Measurements from ENCODE around the gene AGMAT. TPM values are rescaled to one million over a fixed set of nuclear protein-coding genes. Genes with fewer than 3 reads are reported as not detected.

The AGMAT gene
- total and polyA plus RNA-seq, 2 of the 13 experiments (the other 11 are each of a cell fraction or from before 2014, with no cell fraction given): 59.1 to 174 TPM

DNA sequence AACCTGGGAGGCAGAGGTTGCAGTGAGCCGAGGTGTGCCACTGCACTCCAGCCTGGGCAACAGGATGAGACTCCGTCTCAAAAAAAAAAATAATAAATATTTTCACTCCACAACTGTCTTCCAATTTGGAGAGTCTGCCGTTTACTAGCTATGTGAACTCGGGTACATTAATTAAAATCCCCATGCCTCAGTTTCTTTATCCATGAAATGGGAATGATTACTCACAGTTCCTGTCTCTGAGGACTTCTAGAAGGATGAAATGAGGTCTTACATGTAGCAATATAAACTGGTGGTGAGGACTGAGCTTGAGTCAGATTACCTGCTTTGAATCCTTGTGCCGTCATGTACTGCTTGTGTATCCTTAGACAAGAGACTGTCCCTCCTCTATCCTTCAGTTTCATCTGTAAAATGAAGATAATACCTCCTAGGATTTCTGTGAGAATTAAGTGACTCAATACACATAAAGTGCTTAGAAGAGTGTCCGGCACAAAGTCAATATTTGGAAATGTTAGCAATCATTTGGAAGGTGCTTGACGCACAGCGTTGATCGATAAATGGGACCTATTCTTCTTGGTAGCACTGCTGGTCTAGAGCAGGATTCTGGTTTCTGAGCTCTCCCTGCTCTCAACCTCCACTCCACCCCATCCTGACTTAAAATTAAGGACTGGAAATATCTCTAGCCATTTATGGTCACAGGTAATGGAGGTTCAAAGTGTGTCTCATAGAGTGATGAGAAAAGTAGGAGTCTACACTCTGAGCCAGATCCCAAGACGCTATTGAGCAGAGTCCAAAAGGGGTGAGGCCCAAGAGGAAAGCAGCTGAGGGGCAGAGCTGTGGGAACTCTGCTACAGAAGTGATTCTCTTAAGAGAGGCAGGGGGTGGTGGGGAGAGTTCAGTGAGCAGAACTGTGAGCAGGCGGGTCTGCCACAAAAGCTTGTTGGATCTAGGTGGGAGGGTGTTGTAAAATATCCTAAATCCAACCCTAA, 20.8 kb upstream of the AGMAT start:
- ChIA-PET CTCF (ENCODE audit: low intra/inter-chr PET ratio, low total read pairs) (no interaction called here), POLR2A (interaction anchor here (0.6 to 7.6 kb wide), 5 partner anchors 10 to 79 kb away, joined by 3 to 188 read pairs (median 4); partner anchors contain the start of genes DDI2 and DNAJC16)
- peak; percentile 14; the same call in 2 of the 3 replicates for ATAC-seq
- in situ Hi-C loops (cut with HindIII; ENCODE audit: extremely low pct_ligation_motif_present, low pct_unique_long_range_greater_than_20kb): no loop called here
- H3K4me3 ChIP-seq (replicated peaks in 1 of 3; ENCODE audit: insufficient read depth in 1 of 3, low read depth in 2 of 3, low read length in 3 of 3): no peak overlapping the region; a peak in 2 of 6 replicates
- H3K79me2 ChIP-seq (ENCODE audit: insufficient read depth, low read length): no peaks in the 10 kb centered on the region
- 1% methylated on average over 11 of the region's 11 CpGs for WGBS (ENCODE audit: low lambda C conversion rate)
- no peaks in the 10 kb centered on the region for H3K9me3 ChIP-seq (ENCODE audit: low read length)
- H4K20me1 ChIP-seq (ENCODE audit: insufficient read depth, low read length): no peaks in the 10 kb centered on the region
- peak; percentile 72 for DNase-seq (ENCODE audit: low spot score)
- H3K4me2 ChIP-seq (ENCODE audit: low read depth, low read length): peak overlapping the region; percentile 95
- peaks cover 69% of the 10 kb centered on the region for H3K4me1 ChIP-seq (ENCODE audit: insufficient read depth, low read length)
- H3K27me3 ChIP-seq (ENCODE audit: control insufficient read depth in 1 of 2, insufficient read depth in 2 of 2, low read length in 2 of 2): no peaks in the 10 kb centered on the region; a peak in 1 of 5 replicates
- BruUV-seq (replicated peaks): no TSS peak
- no peak overlapping the region for H2AFZ ChIP-seq (ENCODE audit: low read length)
- no peak for FAIRE-seq
- H3K36me3 ChIP-seq (replicated peaks in 1 of 2; ENCODE audit: control insufficient read depth in 1 of 2, insufficient read depth in 2 of 2, low read length in 2 of 2): no peaks in the 10 kb centered on the region
- no peak overlapping the region for H3K9ac ChIP-seq (ENCODE audit: insufficient read depth, low read depth, low read length)
- intact Hi-C loops (cut with micrococcal nuclease; ENCODE audit: unreplicated experiment): loop anchor here (1.0 to 10.0 kb wide), 2 partner anchors 12 to 81 kb away; partner anchors contain the start of genes CASP9, DDI2 and DNAJC16
- H3K27ac ChIP-seq (ENCODE audit: extremely low read length, insufficient read depth, low read length): peak overlapping the region; percentile 14
- TF ChIP-seq GATAD2A (CRISPR knock-in tag; IDR thresholded peaks at IDR 0.05): peak; percentile 95
- TF ChIP-seq, protein P1, sequence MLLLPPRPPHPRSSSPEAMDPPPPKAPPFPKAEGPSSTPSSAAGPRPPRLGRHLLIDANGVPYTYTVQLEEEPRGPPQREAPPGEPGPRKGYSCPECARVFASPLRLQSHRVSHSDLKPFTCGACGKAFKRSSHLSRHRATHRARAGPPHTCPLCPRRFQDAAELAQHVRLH (CRISPR knock-in tag; IDR thresholded peaks at IDR 0.05; ENCODE audit: borderline replicate concordance, low read depth): 0 out of 2 replicates have a peak, but pooled peaks have one; percentile 36
- TF ChIP-seq TEAD3 (CRISPR knock-in tag; optimal IDR thresholded peaks at IDR 0.05; ENCODE audit: borderline replicate concordance): peak; percentile 33
- TF ChIP-seq SNRNP70 (IDR thresholded peaks at IDR 0.05; ENCODE audit: low read depth, low read length): no peak
- TF ChIP-seq MYNN (CRISPR knock-in tag; IDR thresholded peaks at IDR 0.05; ENCODE audit: low read depth): no peak
- TF ChIP-seq IKZF4 (CRISPR knock-in tag; IDR thresholded peaks at IDR 0.05; ENCODE audit: borderline replicate concordance, low read depth, not compliant biosample characterization): no peak
- peak; percentile 77; the same call in 1 of the 2 replicates for TF ChIP-seq KAT2B (IDR thresholded peaks at IDR 0.05; ENCODE audit: borderline replicate concordance, low read depth, low read length)
- peak; percentile 43; the same call in 1 of the 2 replicates for TF ChIP-seq FOXJ3 (CRISPR knock-in tag; IDR thresholded peaks at IDR 0.05; ENCODE audit: borderline replicate concordance)
- TF ChIP-seq MTF1 (CRISPR knock-in tag; IDR thresholded peaks at IDR 0.05): no peak
- TF ChIP-seq NCOA2 (CRISPR knock-in tag; IDR thresholded peaks at IDR 0.05): peak; percentile 57
- peak; percentile 26; the same call in 1 of the 2 replicates for TF ChIP-seq SALL1 (CRISPR knock-in tag; IDR thresholded peaks at IDR 0.05)
- peak; percentile 43; the same call in 1 of the 2 replicates for TF ChIP-seq HOXA3 (CRISPR knock-in tag; IDR thresholded peaks at IDR 0.05)
- no peak for TF ChIP-seq ZNF207 (IDR thresholded peaks at IDR 0.05; ENCODE audit: borderline replicate concordance)
- no peak for TF ChIP-seq ZFP82 (CRISPR knock-in tag; IDR thresholded peaks at IDR 0.05; ENCODE audit: borderline replicate concordance)
- TF ChIP-seq FOXA1 (IDR thresholded peaks at IDR 0.05): no peak
- TF ChIP-seq FOXA1 (CRISPR knock-in tag; IDR thresholded peaks at IDR 0.05): peak; percentile 74
- no peak for TF ChIP-seq ZFYVE20 (CRISPR knock-in tag; IDR thresholded peaks at IDR 0.05; ENCODE audit: borderline replicate concordance, low read depth)
- no peak for TF ChIP-seq NFKBIZ (CRISPR knock-in tag; IDR thresholded peaks at IDR 0.05)
- TF ChIP-seq ZNF3 (CRISPR knock-in tag; IDR thresholded peaks at IDR 0.05): no peak
- no peak for TF ChIP-seq ZNF33B (CRISPR knock-in tag; IDR thresholded peaks at IDR 0.05)
- TF ChIP-seq SP5 (CRISPR knock-in tag; IDR thresholded peaks at IDR 0.05; ENCODE audit: borderline replicate concordance, low read depth): no peak
- peak; percentile 78 for TF ChIP-seq TBX2 (CRISPR knock-in tag; IDR thresholded peaks at IDR 0.05; ENCODE audit: borderline replicate concordance)
- no peak for TF ChIP-seq ZNF569 (CRISPR knock-in tag; IDR thresholded peaks at IDR 0.05; ENCODE audit: borderline replicate concordance)
- TF ChIP-seq, protein P2, sequence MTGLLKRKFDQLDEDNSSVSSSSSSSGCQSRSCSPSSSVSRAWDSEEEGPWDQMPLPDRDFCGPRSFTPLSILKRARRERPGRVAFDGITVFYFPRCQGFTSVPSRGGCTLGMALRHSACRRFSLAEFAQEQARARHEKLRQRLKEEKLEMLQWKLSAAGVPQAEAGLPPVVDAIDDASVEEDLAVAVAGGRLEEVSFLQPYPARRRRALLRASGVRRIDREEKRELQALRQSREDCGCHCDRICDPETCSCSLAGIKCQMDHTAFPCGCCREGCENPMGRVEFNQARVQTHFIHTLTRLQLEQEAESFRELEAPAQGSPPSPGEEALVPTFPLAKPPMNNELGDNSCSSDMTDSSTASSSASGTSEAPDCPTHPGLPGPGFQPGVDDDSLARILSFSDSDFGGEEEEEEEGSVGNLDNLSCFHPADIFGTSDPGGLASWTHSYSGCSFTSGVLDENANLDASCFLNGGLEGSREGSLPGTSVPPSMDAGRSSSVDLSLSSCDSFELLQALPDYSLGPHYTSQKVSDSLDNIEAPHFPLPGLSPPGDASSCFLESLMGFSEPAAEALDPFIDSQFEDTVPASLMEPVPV (CRISPR knock-in tag; IDR thresholded peaks at IDR 0.05): no peak
